ENCODE measurements around the gene CORIN. TPM values are rescaled to one million over a fixed set of nuclear protein-coding genes. Genes with fewer than 3 reads are reported as not detected.

CORIN gene
- total RNA-seq, 3 donors from 2014 or later, result 1.6 to 6.4 (median 1.6) TPM

DNA sequence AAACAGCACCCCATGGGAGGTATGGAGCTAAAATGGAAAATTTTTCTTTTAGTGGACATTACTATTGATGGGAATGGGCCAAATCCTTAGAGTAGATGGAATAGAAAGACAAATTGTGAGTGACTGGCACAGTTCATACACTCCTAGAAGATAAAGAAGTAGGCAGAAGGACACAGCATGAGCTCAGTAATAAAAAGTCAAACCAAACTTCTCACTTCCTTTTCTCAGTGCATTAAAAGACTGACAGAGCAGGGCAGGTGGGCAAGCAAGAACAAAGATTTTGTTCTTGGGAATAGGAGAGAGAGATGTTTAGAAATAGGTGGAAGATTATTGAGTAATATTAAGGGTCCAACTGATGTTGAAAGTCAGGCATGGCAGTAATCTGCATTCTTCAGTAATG lies 220.3 kb downstream of the CORIN start:
- H3K36me3 ChIP-seq, result no peaks in the 10 kb centered on the region
- H3K27ac ChIP-seq, result no peak overlapping the region
- intact Hi-C loops (cut with DNase I; ENCODE audit: low total_unique reads), result no loop called here
- no peaks in the 10 kb centered on the region for H3K4me1 ChIP-seq
- no peak overlapping the region for H3K4me3 ChIP-seq
- H3K9me3 ChIP-seq, result no peaks in the 10 kb centered on the region
- H3K27me3 ChIP-seq, result no peaks in the 10 kb centered on the region
- TF ChIP-seq POLR2AphosphoS5 (IDR thresholded peaks at IDR 0.05), result no peak
- TF ChIP-seq, protein P1, sequence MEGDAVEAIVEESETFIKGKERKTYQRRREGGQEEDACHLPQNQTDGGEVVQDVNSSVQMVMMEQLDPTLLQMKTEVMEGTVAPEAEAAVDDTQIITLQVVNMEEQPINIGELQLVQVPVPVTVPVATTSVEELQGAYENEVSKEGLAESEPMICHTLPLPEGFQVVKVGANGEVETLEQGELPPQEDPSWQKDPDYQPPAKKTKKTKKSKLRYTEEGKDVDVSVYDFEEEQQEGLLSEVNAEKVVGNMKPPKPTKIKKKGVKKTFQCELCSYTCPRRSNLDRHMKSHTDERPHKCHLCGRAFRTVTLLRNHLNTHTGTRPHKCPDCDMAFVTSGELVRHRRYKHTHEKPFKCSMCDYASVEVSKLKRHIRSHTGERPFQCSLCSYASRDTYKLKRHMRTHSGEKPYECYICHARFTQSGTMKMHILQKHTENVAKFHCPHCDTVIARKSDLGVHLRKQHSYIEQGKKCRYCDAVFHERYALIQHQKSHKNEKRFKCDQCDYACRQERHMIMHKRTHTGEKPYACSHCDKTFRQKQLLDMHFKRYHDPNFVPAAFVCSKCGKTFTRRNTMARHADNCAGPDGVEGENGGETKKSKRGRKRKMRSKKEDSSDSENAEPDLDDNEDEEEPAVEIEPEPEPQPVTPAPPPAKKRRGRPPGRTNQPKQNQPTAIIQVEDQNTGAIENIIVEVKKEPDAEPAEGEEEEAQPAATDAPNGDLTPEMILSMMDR (IDR thresholded peaks at IDR 0.05), result no peak
- no peak for TF ChIP-seq POLR2A (IDR thresholded peaks at IDR 0.05)
- no peak for DNase-seq (ENCODE audit: low spot score in 2 of 2)

DNA sequence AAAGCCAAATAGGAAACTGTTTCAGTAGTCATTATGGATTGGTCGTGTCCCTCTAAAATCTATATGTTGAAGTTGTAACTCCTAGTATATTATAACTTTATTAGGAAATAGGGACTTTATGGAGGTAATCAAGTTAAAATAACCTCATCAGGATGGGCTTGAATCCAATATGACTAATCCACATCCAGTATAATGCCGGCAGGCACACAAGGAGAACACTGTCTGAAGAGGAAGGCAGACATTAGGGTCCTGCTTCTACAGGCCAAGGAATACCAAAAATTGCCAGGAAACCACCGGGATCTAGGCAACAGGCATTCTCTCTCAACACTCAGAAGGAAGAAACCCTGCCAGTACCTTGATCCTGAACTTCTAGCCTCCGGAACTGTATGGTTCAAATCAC lies 222.5 kb downstream of the CORIN start:
- intact Hi-C loops (cut with DNase I; ENCODE audit: low total_unique reads), result no loop called here
- TF ChIP-seq, protein P1 (IDR thresholded peaks at IDR 0.05), result no peak
- TF ChIP-seq POLR2AphosphoS5 (IDR thresholded peaks at IDR 0.05), result no peak
- TF ChIP-seq POLR2A (IDR thresholded peaks at IDR 0.05), result no peak
- DNase-seq (ENCODE audit: low spot score in 2 of 2), result no peak

DNA sequence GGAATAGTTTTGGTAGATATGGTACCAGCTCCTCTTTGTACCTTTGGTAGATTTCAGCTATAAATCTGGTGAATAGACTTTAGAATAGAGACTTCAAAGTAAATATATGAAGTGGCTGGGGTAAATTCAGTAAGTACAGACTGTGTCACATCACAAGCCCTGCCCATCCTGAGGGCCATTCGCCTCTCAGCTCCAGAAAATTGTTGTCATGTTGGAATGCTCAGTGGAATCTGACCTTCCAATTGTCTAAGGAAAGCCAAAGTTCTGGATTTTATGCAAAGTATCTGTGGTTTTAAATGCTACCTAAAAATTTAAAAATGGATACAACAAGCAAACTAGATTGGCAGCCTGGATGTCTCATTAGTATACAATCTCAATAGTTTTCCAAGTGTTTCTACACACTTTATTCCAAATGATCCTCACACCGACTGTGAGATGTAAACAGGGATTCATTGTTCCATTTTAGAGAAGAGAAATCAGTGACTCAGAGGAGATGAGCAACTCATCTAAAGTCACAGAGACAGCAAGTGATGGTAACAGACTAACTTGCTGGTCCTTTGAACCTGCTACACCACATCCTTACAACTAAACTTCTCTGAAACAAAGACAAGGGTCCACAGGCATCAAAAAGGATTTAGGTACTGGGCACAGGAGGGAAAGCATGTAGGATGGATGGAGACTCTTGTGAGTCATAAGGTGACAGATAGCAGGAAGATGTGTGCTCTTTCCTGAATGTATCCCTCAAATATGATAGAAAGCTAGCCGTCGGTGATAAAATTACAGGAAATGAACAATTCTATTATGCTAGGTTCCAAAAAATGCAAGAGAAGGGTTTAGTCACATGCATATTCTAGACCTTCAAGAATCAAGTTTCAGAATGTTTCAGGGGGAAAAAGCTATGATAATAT lies 225.5 kb downstream of the CORIN start:
- intact Hi-C loops (cut with DNase I; ENCODE audit: low total_unique reads), result no loop called here
- H3K4me1 ChIP-seq, result no peaks in the 10 kb centered on the region
- no peaks in the 10 kb centered on the region for H3K27me3 ChIP-seq
- H3K9me3 ChIP-seq, result no peaks in the 10 kb centered on the region
- no peak for TF ChIP-seq POLR2AphosphoS5 (IDR thresholded peaks at IDR 0.05)
- TF ChIP-seq, protein P1 (IDR thresholded peaks at IDR 0.05), result no peak
- no peak for TF ChIP-seq POLR2A (IDR thresholded peaks at IDR 0.05)
- H3K36me3 ChIP-seq, result no peaks in the 10 kb centered on the region
- H3K4me3 ChIP-seq, result no peak overlapping the region
- H3K27ac ChIP-seq, result no peak overlapping the region
- DNase-seq (ENCODE audit: low spot score in 2 of 2), result no peak

More for the DNA sequence above, 222.5 kb downstream of the CORIN start:
- H3K27me3 ChIP-seq, result no peaks in the 10 kb centered on the region
- no peaks in the 10 kb centered on the region for H3K4me1 ChIP-seq
- no peaks in the 10 kb centered on the region for H3K9me3 ChIP-seq
- no peaks in the 10 kb centered on the region for H3K36me3 ChIP-seq
- no peak overlapping the region for H3K4me3 ChIP-seq
- no peak overlapping the region for H3K27ac ChIP-seq

DNA sequence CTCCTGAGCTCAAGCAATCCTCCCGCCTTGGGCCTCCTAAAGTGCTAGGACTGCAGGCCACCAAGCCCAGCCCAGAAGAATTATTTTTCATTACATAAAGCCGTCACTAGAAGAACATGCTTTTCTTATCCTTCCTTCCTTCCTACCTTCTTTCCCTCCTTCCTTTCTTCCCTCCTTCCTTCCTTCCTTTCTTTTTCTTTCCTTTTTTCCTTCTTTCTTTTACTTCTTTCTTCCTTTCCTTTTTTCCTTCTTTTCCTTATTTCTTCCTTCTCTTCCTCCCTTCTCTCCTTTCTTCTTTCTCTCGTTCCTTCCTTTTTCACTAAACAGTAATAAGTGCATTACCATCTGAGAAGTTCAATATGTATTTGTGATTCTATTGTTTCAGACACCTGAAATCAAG lies 231.4 kb downstream of the CORIN start:
- intact Hi-C loops (cut with DNase I; ENCODE audit: low total_unique reads), result no loop called here
- DNase-seq (ENCODE audit: low spot score in 2 of 2), result no peak
- Histone ChIP-seq H3K9me3 (no peaks in the 10 kb centered on the region), H3K4me3 (no peak overlapping the region), H3K27ac (no peak overlapping the region), H3K27me3 (no peaks in the 10 kb centered on the region), H3K4me1 (no peaks in the 10 kb centered on the region), H3K36me3 (no peaks in the 10 kb centered on the region)
- TF ChIP-seq POLR2A (IDR thresholded peaks at IDR 0.05) (no peak), POLR2AphosphoS5 (IDR thresholded peaks at IDR 0.05) (no peak)
- TF ChIP-seq, protein P1 (IDR thresholded peaks at IDR 0.05), result no peak

DNA sequence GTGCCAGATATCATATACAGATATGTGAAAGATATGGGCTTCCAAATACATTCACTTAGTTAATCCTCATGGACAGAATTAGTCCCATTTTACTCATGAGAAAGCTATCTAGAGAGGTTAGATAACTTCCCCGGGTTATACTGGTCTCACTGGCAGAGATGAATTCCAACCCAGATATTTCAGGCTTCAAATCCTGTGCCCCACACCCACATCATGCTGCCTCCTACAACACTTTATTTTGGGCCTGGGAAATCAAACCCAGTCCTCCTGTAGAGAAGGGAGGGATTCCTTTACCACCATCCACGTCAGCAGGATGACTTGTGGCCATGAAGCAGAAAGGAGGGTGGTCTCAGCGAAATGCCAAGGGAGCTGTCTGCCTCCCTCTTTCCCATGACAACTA lies 239.0 kb downstream of the CORIN start:
- Histone ChIP-seq H3K9me3 (no peaks in the 10 kb centered on the region), H3K4me3 (no peak overlapping the region), H3K27ac (no peak overlapping the region), H3K27me3 (no peaks in the 10 kb centered on the region), H3K4me1 (no peaks in the 10 kb centered on the region), H3K36me3 (no peaks in the 10 kb centered on the region)
- DNase-seq (ENCODE audit: low spot score in 2 of 2), result no peak
- TF ChIP-seq, protein P1 (IDR thresholded peaks at IDR 0.05), result no peak
- no peak for TF ChIP-seq POLR2AphosphoS5 (IDR thresholded peaks at IDR 0.05)
- TF ChIP-seq POLR2A (IDR thresholded peaks at IDR 0.05), result no peak
- intact Hi-C loops (cut with DNase I; ENCODE audit: low total_unique reads), result no loop called here

Data from breast epithelium (tissue), 4 donors.